Gastrocnemius medialis (tissue), 4 donors: ENCODE measurements around the gene ZBTB16. TPM values are rescaled to one million over a fixed set of nuclear protein-coding genes. Genes with fewer than 3 reads are reported as not detected.

Experiments used
- ATAC-seq, 2 donors: fragments of 150-250 bp; one replicate each; pipeline ENCODE4 v1.9.1; 2016
- DNase-seq, 2 donors: peaks; one replicate each; pipeline ENCODE4 v3.0.0-alpha.2; 2019
- H3K27ac ChIP-seq, 4 donors: fragments of 200-600 bp; sonication (generic); 1 replicate in 1 of 4; 2 replicates in 3 of 4; pipeline ENCODE4 v1.5.1; 2016 to 2018; ENCODE audit warnings: mild to moderate bottlenecking in 2 of 4, moderate library complexity in 1 of 4
- H3K27me3 ChIP-seq, 3 donors: fragments of 200-600 bp; sonication (generic) in 2 of 3; 1 replicate in 1 of 3; 2 replicates in 2 of 3; pipeline versions ENCODE4 v1.5.1 to v1.6.0; 2016 to 2019; ENCODE audit warnings: mild to moderate bottlenecking in 1 of 3, moderate library complexity in 1 of 3
- H3K36me3 ChIP-seq, 2 donors: fragments of 200-600 bp; sonication (generic) in 1 of 2; one replicate each; pipeline ENCODE4 v1.5.1; 2017 to 2018
- H3K4me1 ChIP-seq, 2 donors: fragments of 200-600 bp; sonication (generic) in 1 of 2; one replicate each; pipeline ENCODE4 v1.5.1; 2016 to 2017; ENCODE audit warnings: mild to moderate bottlenecking in 2 of 2
- H3K4me3 ChIP-seq, 4 donors: fragments of 200-600 bp; sonication (generic) in 3 of 4; 1 replicate in 1 of 4; 2 replicates in 3 of 4; pipeline ENCODE4 v1.5.1; 2016 to 2019; ENCODE audit warnings: mild to moderate bottlenecking in 2 of 4
- H3K9me3 ChIP-seq, 3 donors: fragments of 200-600 bp; sonication (generic) in 2 of 3; 1 replicate in 1 of 3; 2 replicates in 2 of 3; pipeline ENCODE4 v1.5.1; 2016 to 2019
- CTCF ChIP-seq, 5 experiments: fragments of 450-650 bp in 3 of 5; fragments of 200-600 bp in 2 of 5; sonication (generic) in 2 of 5; IDR thresholded peaks in 4 of 5; conservative IDR thresholded peaks in 1 of 5; 1 replicate in 4 of 5; 2 replicates in 1 of 5; pipeline ENCODE4 v1.5.1; 2016 to 2019; ENCODE audit warnings: antibody characterized with exemption in 5 of 5, mild to moderate bottlenecking in 3 of 5, moderate library complexity in 3 of 5
- POLR2A ChIP-seq, 2 donors: fragments of 450-650 bp; IDR thresholded peaks; one replicate each; pipeline ENCODE4 v1.6.1; 2017; ENCODE audit warnings: antibody characterized with exemption in 2 of 2, mild to moderate bottlenecking in 2 of 2, moderate library complexity in 2 of 2
- in situ Hi-C, 4 donors: fragments of 200-750 bp; cut with MboI; loops; one replicate each; pipeline versions ENCODE4 v1.15.0 to v1.8.0; 2017; ENCODE audit warnings: low sequenced_read_pairs in 4 of 4
- intact Hi-C: fragments of 100-400 bp; cut with DNase I; formaldehyde crosslinking; loops from one replicate; pipeline ENCODE4 v1.15.1; 2023; ENCODE audit warnings: low total_unique reads
- total RNA-seq, 4 donors: library from RNA; depleted of rRNA; stranded (reverse); fragments of >200 nt; gene quantifications; one replicate each; pipeline versions ENCODE4 v1.1.0 to v1.2.3, GENCODE V29; 2016

ZBTB16 gene
- total RNA-seq, 4 donors from 2014 or later, result 156 to 250 (median 196) TPM

- Histone ChIP-seq H3K4me3 (peak overlapping the region in 2 of 4 donors; percentile 20 to 40), H3K27ac (peak overlapping the region; percentile 94 to 99 (median 96)), H3K27me3 (no peaks in the 10 kb centered on the region), H3K36me3 (peaks cover 0 to 15% of the 10 kb centered on the region in 2 donors), H3K4me1 (peaks cover 99 to 100% of the 10 kb centered on the region in 2 donors), H3K9me3 (no peaks in the 10 kb centered on the region)
- no peak for TF ChIP-seq CTCF (IDR thresholded peaks at IDR 0.05 in 4 of 5, conservative IDR thresholded peaks at IDR 0.05 in 1 of 5)
- no peak for TF ChIP-seq POLR2A (IDR thresholded peaks at IDR 0.05)
- intact Hi-C loops, result no loop called here
- ATAC-seq, result no peak
- in situ Hi-C loops, result no loop called here
- no peak for DNase-seq
These were observed 78.9 kb downstream of the ZBTB16 start for GRCh38 chr11:114138411-114138810.

GRCh38 chr11:114140826-114141225 is 81.3 kb downstream of the ZBTB16 start:
- Histone ChIP-seq H3K27ac (peak overlapping the region; percentile 94 to 99 (median 96)), H3K27me3 (no peaks in the 10 kb centered on the region), H3K4me3 (no peak overlapping the region), H3K4me1 (peaks cover 99 to 100% of the 10 kb centered on the region in 2 donors), H3K36me3 (peaks cover 0 to 15% of the 10 kb centered on the region in 2 donors), H3K9me3 (no peaks in the 10 kb centered on the region)
- TF ChIP-seq CTCF (IDR thresholded peaks at IDR 0.05 in 4 of 5, conservative IDR thresholded peaks at IDR 0.05 in 1 of 5) (no peak), POLR2A (IDR thresholded peaks at IDR 0.05) (no peak)
- no peak for DNase-seq
- intact Hi-C loops (no loop called here), in situ Hi-C loops (no loop called here)
- ATAC-seq, result no peak

- Histone ChIP-seq H3K27ac (peak overlapping the region; percentile 94 to 99 (median 96)), H3K36me3 (peaks cover 0 to 15% of the 10 kb centered on the region in 2 donors), H3K4me3 (no peak overlapping the region), H3K27me3 (no peaks in the 10 kb centered on the region), H3K9me3 (no peaks in the 10 kb centered on the region), H3K4me1 (peaks cover 99 to 100% of the 10 kb centered on the region in 2 donors)
- no peak for ATAC-seq
- intact Hi-C loops (no loop called here), in situ Hi-C loops (no loop called here)
- no peak for TF ChIP-seq CTCF (IDR thresholded peaks at IDR 0.05 in 4 of 5, conservative IDR thresholded peaks at IDR 0.05 in 1 of 5)
- no peak for TF ChIP-seq POLR2A (IDR thresholded peaks at IDR 0.05)
- peak in 1 of 2 donors; percentile 16 for DNase-seq
These were observed 82.5 kb downstream of the ZBTB16 start for GRCh38 chr11:114141863-114142580.

- Histone ChIP-seq H3K9me3 (no peaks in the 10 kb centered on the region), H3K27ac (peak overlapping the region; percentile 94 to 99 (median 96)), H3K4me1 (peaks cover 99 to 100% of the 10 kb centered on the region in 2 donors), H3K4me3 (peak overlapping the region in 2 of 4 donors; percentile 0 to 27), H3K36me3 (peaks cover 0 to 11% of the 10 kb centered on the region in 2 donors), H3K27me3 (no peaks in the 10 kb centered on the region)
- ATAC-seq (no peak), DNase-seq (no peak)
- in situ Hi-C loops (no loop called here), intact Hi-C loops (no loop called here)
- no peak for TF ChIP-seq POLR2A (IDR thresholded peaks at IDR 0.05)
- no peak for TF ChIP-seq CTCF (IDR thresholded peaks at IDR 0.05 in 4 of 5, conservative IDR thresholded peaks at IDR 0.05 in 1 of 5)
These were observed 83.2 kb downstream of the ZBTB16 start for GRCh38 chr11:114142707-114143106.
